Spleen (tissue), 11 donors: ENCODE measurements around the gene GALNT18. TPM values are rescaled to one million over a fixed set of nuclear protein-coding genes. Genes with fewer than 3 reads are reported as not detected.

Experiments
- DNase-seq: peaks from one replicate; pipeline ENCODE4 v3.0.0-alpha.2; 2020
- H3K27ac ChIP-seq, 8 donors: fragments of 200-600 bp; sonication (generic) in 7 of 8; 1 replicate in 4 of 8; 2 replicates in 4 of 8; pipeline versions ENCODE4 v1.5.0 to v1.8.0; 2016 to 2021; ENCODE audit warnings: inconsistent platforms in 4 of 8, mild to moderate bottlenecking in 4 of 8, moderate library complexity in 1 of 8
- H3K27me3 ChIP-seq, 7 donors: fragments of 200-600 bp; sonication (generic) in 6 of 7; replicated peaks in 1 of 7; 1 replicate in 4 of 7; 2 replicates in 3 of 7; pipeline versions ENCODE4 v1.5.0 to v1.8.0; 2016 to 2021; ENCODE audit warnings: inconsistent platforms in 3 of 7, mild to moderate bottlenecking in 1 of 7
- H3K36me3 ChIP-seq, 6 donors: fragments of 200-600 bp; sonication (generic) in 5 of 6; 1 replicate in 4 of 6; 2 replicates in 2 of 6; pipeline versions ENCODE4 v1.5.0 to v1.8.0; 2016 to 2021; ENCODE audit warnings: inconsistent platforms in 2 of 6
- H3K4me1 ChIP-seq, 6 donors: fragments of 200-600 bp; sonication (generic) in 5 of 6; 1 replicate in 3 of 6; 2 replicates in 3 of 6; pipeline versions ENCODE4 v1.5.0 to v1.8.0; 2016 to 2021; ENCODE audit warnings: inconsistent platforms in 3 of 6
- H3K4me3 ChIP-seq, 8 donors: fragments of 200-600 bp; sonication (generic) in 7 of 8; 1 replicate in 4 of 8; 2 replicates in 4 of 8; pipeline versions ENCODE4 v1.5.0 to v1.8.0; 2016 to 2021; ENCODE audit warnings: inconsistent platforms in 4 of 8, mild to moderate bottlenecking in 4 of 8, moderate library complexity in 2 of 8
- H3K9me3 ChIP-seq, 8 donors: fragments of 200-600 bp; sonication (generic) in 7 of 8; 1 replicate in 4 of 8; 2 replicates in 4 of 8; pipeline versions ENCODE4 v1.5.0 to v1.8.0; 2016 to 2021; ENCODE audit warnings: inconsistent platforms in 4 of 8
- CTCF ChIP-seq, 11 experiments: fragments of 200-600 bp in 7 of 11; fragments of 450-650 bp in 4 of 11; sonication (generic) in 4 of 11; IDR thresholded peaks in 8 of 11; conservative IDR thresholded peaks in 3 of 11; 1 replicate in 7 of 11; 2 replicates in 4 of 11; pipeline versions ENCODE4 v1.4.0 to v1.8.0; 2016 to 2021; ENCODE audit warnings: antibody characterized with exemption in 11 of 11, inconsistent platforms in 4 of 11, mild to moderate bottlenecking in 1 of 11
- POLR2A ChIP-seq, 3 donors: fragments of 450-650 bp; IDR thresholded peaks; one replicate each; pipeline ENCODE4 v1.5.1; 2017; ENCODE audit warnings: antibody characterized with exemption in 3 of 3, mild to moderate bottlenecking in 1 of 3
- POLR2AphosphoS5 ChIP-seq, 3 donors: sonication (generic); formaldehyde crosslinking; IDR thresholded peaks; one replicate each; pipeline ENCODE4 v1.5.1; 2017; ENCODE audit warnings: antibody characterized with exemption in 3 of 3
- WGBS, 5 donors: extraction: QIAGEN DNeasy Blood & Tissue Kit in 3 of 5; methylation state at CpG; one replicate each; pipeline versions ENCODE4 v1.1.5 to v1.1.7; 2013 to 2018; 5-methylcytosine and 5-hydroxymethylcytosine counted together
- intact Hi-C: fragments of 100-400 bp; cut with DNase I; formaldehyde crosslinking; loops from one replicate; pipeline ENCODE4 v1.15.0; 2023; ENCODE audit warnings: low total_unique reads
- polyA plus RNA-seq, 3 donors: library from polyadenylated mRNA; stranded (reverse); fragments of 200-250 nt; gene quantifications; one replicate each; pipeline ENCODE4 v1.2.1, GENCODE V29; 2013
- total RNA-seq, 7 donors: library from RNA; depleted of rRNA in 3 of 7; stranded (reverse); fragments of >200 nt in 3 of 7; fragmentation: NEBNext Ultra II Directional in 4 of 7; extraction: Animal tissue kit (Norgen Biotek cat#: 25700) in 4 of 7; gene quantifications; one replicate each; pipeline versions ENCODE4 v1.1.0 to v1.2.1, GENCODE V29; 2016 to 2021
- donor health status: healthy with polysubstance abuse.
- donor health status: DM: no; HTN: no; CAD: no; lungs with moderate emphysema.
- donor health status: DM: no; HTN: no; CAD: no.
- donor health status: Bipolar disorder and iron deficiency.
- donor health status: healthy.
- donor health status: DM: no; HTN: no; CAD: no.
- donor health status: DM: yes; HTN: yes; CAD: no.

Gene GALNT18
- total and polyA plus RNA-seq, 10 donors: 0.87 to 6.9 (median 3.9) TPM

GRCh38 chr11:11425806-11426205 lies 196.0 kb downstream of the GALNT18 start:
- peaks cover 0 to 14% (median 0%) of the 10 kb centered on the region in 7 donors for H3K27me3 ChIP-seq
- peaks cover 0 to 15% (median 4%) of the 10 kb centered on the region in 6 donors for H3K4me1 ChIP-seq
- intact Hi-C loops: no loop called here
- no peak for DNase-seq
- H3K27ac ChIP-seq: no peak overlapping the region
- H3K4me3 ChIP-seq: no peak overlapping the region
- TF ChIP-seq POLR2A (IDR thresholded peaks at IDR 0.05) (no peak), CTCF (IDR thresholded peaks at IDR 0.05 in 8 of 11, conservative IDR thresholded peaks at IDR 0.05 in 3 of 11) (no peak), POLR2AphosphoS5 (IDR thresholded peaks at IDR 0.05) (no peak)
- H3K36me3 ChIP-seq: no peaks in the 10 kb centered on the region
- no peaks in the 10 kb centered on the region for H3K9me3 ChIP-seq
- WGBS, 5 donors: 78 to 85% (median 82%) methylated on average over 5 of the region's 5 CpGs

- H3K9me3 ChIP-seq: no peaks in the 10 kb centered on the region
- H3K4me1 ChIP-seq: peaks cover 0 to 19% (median 11%) of the 10 kb centered on the region in 6 donors
- no peak for DNase-seq
- H3K36me3 ChIP-seq: no peaks in the 10 kb centered on the region
- intact Hi-C loops: no loop called here
- WGBS, 5 donors: 83 to 93% (median 92%) methylated on average over 7 of the region's 7 CpGs
- no peak overlapping the region for H3K4me3 ChIP-seq
- no peak overlapping the region for H3K27ac ChIP-seq
- H3K27me3 ChIP-seq: peaks cover 0 to 14% (median 0%) of the 10 kb centered on the region in 7 donors
- TF ChIP-seq POLR2A (IDR thresholded peaks at IDR 0.05): no peak
- no peak for TF ChIP-seq POLR2AphosphoS5 (IDR thresholded peaks at IDR 0.05)
- no peak for TF ChIP-seq CTCF (IDR thresholded peaks at IDR 0.05 in 8 of 11, conservative IDR thresholded peaks at IDR 0.05 in 3 of 11)
Measured at GRCh38 chr11:11424688-11425087, 197.1 kb downstream of the GALNT18 start.

GRCh38 chr11:11422411-11423128 lies 199.2 kb downstream of the GALNT18 start:
- Histone ChIP-seq H3K36me3 (no peaks in the 10 kb centered on the region), H3K27ac (no peak overlapping the region), H3K4me1 (peaks cover 0 to 19% (median 11%) of the 10 kb centered on the region in 6 donors), H3K27me3 (peaks cover 0 to 23% (median 0%) of the 10 kb centered on the region in 7 donors), H3K9me3 (no peaks in the 10 kb centered on the region), H3K4me3 (no peak overlapping the region)
- TF ChIP-seq POLR2A (IDR thresholded peaks at IDR 0.05): no peak
- TF ChIP-seq POLR2AphosphoS5 (IDR thresholded peaks at IDR 0.05): no peak
- no peak for TF ChIP-seq CTCF (IDR thresholded peaks at IDR 0.05 in 8 of 11, conservative IDR thresholded peaks at IDR 0.05 in 3 of 11)
- no peak for DNase-seq
- intact Hi-C loops: no loop called here
- 83 to 95% (median 92%) methylated on average over 5 of the region's 5 CpGs for WGBS, 5 donors

GRCh38 chr11:11421509-11421908 lies 200.3 kb downstream of the GALNT18 start:
- H3K27ac ChIP-seq: no peak overlapping the region
- intact Hi-C loops: no loop called here
- DNase-seq: no peak
- H3K27me3 ChIP-seq: peaks cover 0 to 34% (median 0%) of the 10 kb centered on the region in 7 donors
- H3K4me1 ChIP-seq: peaks cover 0 to 19% (median 12%) of the 10 kb centered on the region in 6 donors
- H3K36me3 ChIP-seq: no peaks in the 10 kb centered on the region
- TF ChIP-seq POLR2A (IDR thresholded peaks at IDR 0.05) (no peak), POLR2AphosphoS5 (IDR thresholded peaks at IDR 0.05) (no peak), CTCF (IDR thresholded peaks at IDR 0.05 in 8 of 11, conservative IDR thresholded peaks at IDR 0.05 in 3 of 11) (no peak)
- H3K4me3 ChIP-seq: no peak overlapping the region
- WGBS, 5 donors: 44 to 88% (median 55%) methylated on average over 1 to 2 of the region's 2 CpGs
- H3K9me3 ChIP-seq: no peaks in the 10 kb centered on the region
